Activated CD8-positive, alpha-beta memory T cell treated with anti-CD3 and anti-CD28 coated beads, Interleukin-2, amount 50 U/mL, for 24 hours (primary cell): ENCODE data around the gene PXMP4.
A peak's percentile ranks its signal among the peaks of the same experiment; 100 is the strongest.
"Not testable (repeated sequence)": the region's sequence is repeated elsewhere in the genome, so short reads cannot be mapped to it uniquely, and the experiment has no call there.

ENCODE experiments used
- DNase-seq: peaks from one replicate; pipeline ENCODE4 v3.0.0-alpha.2; 2020; ENCODE audit errors: extremely low read depth

The PXMP4 gene

GRCh38 chr20:33719989-33720709 is at the start of gene PXMP4:
PXMP4 (minus strand) TSS chr20:33720310; CDS start chr20:33720207, 103 bp downstream.
- peak; percentile 80 for DNase-seq

- no peak for DNase-seq
Measured at GRCh38 chr20:33769043-33769442, 48.9 kb upstream of the PXMP4 start.

GRCh38 chr20:33767777-33768138 is 47.6 kb upstream of the PXMP4 start:
- DNase-seq, result no peak

GRCh38 chr20:33766686-33767085 is 46.6 kb upstream of the PXMP4 start:
- DNase-seq, result no peak

- no peak for DNase-seq
Measured at GRCh38 chr20:33765592-33765991, 45.5 kb upstream of the PXMP4 start.

- DNase-seq, result no peak
Measured at GRCh38 chr20:33765099-33765498, 45.0 kb upstream of the PXMP4 start.

- no peak for DNase-seq
Measured at GRCh38 chr20:33761698-33762250, 41.7 kb upstream of the PXMP4 start.

- DNase-seq, result no peak
Measured at GRCh38 chr20:33757458-33757857, 37.3 kb upstream of the PXMP4 start.

- DNase-seq, result no peak
Measured at GRCh38 chr20:33757046-33757445, 36.9 kb upstream of the PXMP4 start.

- DNase-seq, result not testable (repeated sequence)
Measured at GRCh38 chr20:33755936-33756490, 35.9 kb upstream of the PXMP4 start.

- no peak for DNase-seq
Measured at GRCh38 chr20:33753763-33754162, 33.7 kb upstream of the PXMP4 start.

GRCh38 chr20:33753143-33753542 is 33.0 kb upstream of the PXMP4 start:
- no peak for DNase-seq

GRCh38 chr20:33751775-33752174 is 31.7 kb upstream of the PXMP4 start:
- DNase-seq, result no peak

GRCh38 chr20:33746325-33746998 is 26.4 kb upstream of the PXMP4 start:
- no peak for DNase-seq

GRCh38 chr20:33744773-33745385 is 24.8 kb upstream of the PXMP4 start:
- no peak for DNase-seq

GRCh38 chr20:33744181-33744580 is 24.1 kb upstream of the PXMP4 start:
- no peak for DNase-seq

GRCh38 chr20:33740189-33740588 is 20.1 kb upstream of the PXMP4 start:
- no peak for DNase-seq

- no peak for DNase-seq
Measured at GRCh38 chr20:33739493-33739892, 19.4 kb upstream of the PXMP4 start.

GRCh38 chr20:33736962-33737361 is 16.9 kb upstream of the PXMP4 start:
- no peak for DNase-seq

- no peak for DNase-seq
Measured at GRCh38 chr20:33733654-33734576, 13.8 kb upstream of the PXMP4 start.
